Left lung (tissue), 10 donors: ENCODE measurements around the gene PIGB. TPM values are rescaled to one million over a fixed set of nuclear protein-coding genes. Genes with fewer than 3 reads are reported as not detected.

Experiments used
- ATAC-seq: fragments of 200-7000 bp; cut with Tn5 transposase; one replicate; pipeline ENCODE4 v1.9.1; 2020; ENCODE audit warnings: moderate library complexity
- DNase-seq, 4 donors: peaks; one replicate each; pipeline ENCODE4 v3.0.0-alpha.2; 2013 to 2020
- H3K27ac ChIP-seq, 2 donors: fragments of 200-600 bp; sonication (generic) in 1 of 2; one replicate each; pipeline versions ENCODE4 v1.5.0 to v1.8.0; 2020 to 2021
- H3K27me3 ChIP-seq, 2 donors: fragments of 200-600 bp; sonication (generic) in 1 of 2; one replicate each; pipeline versions ENCODE4 v1.5.0 to v1.8.0; 2020 to 2021
- H3K36me3 ChIP-seq, 2 donors: fragments of 200-600 bp; sonication (generic) in 1 of 2; one replicate each; pipeline versions ENCODE4 v1.5.0 to v1.8.0; 2020 to 2021
- H3K4me1 ChIP-seq, 2 donors: fragments of 200-600 bp; one replicate each; pipeline ENCODE4 v1.8.0; 2021
- H3K4me3 ChIP-seq, 2 donors: fragments of 200-600 bp; sonication (generic) in 1 of 2; one replicate each; pipeline versions ENCODE4 v1.5.0 to v1.8.0; 2020 to 2021; ENCODE audit warnings: mild to moderate bottlenecking in 1 of 2
- H3K9me3 ChIP-seq, 2 donors: fragments of 200-600 bp; sonication (generic) in 1 of 2; one replicate each; pipeline versions ENCODE4 v1.5.0 to v1.8.0; 2020 to 2021
- intact Hi-C, 2 donors: fragments of 100-400 bp; cut with DNase I; formaldehyde crosslinking; loops; one replicate each; pipeline versions ENCODE4 v1.11.2 to v1.14.2; 2022
- polyA plus RNA-seq, 6 donors: library from polyadenylated mRNA; unstranded; fragments of 120-200 nt; gene quantifications; one replicate each; pipeline ENCODE4 v1.2.1, GENCODE V29; 2013; ENCODE audit not compliant: insufficient read length in 6 of 6
- total RNA-seq, 2 donors: library from RNA; stranded (reverse); fragmentation: NEBNext Ultra II Directional; extraction: Animal tissue kit (Norgen Biotek cat#: 25700); gene quantifications; one replicate each; pipeline ENCODE4 v1.2.1, GENCODE V29; 2021
- TF ChIP-seq, protein P1 (sequence below), 2 donors: fragments of 200-600 bp; sonication (generic) in 1 of 2; IDR thresholded peaks; one replicate each; pipeline versions ENCODE4 v1.5.0 to v1.8.0; 2021; ENCODE audit warnings: antibody characterized with exemption in 2 of 2
- donor health status: DM: no; HTN: yes; CAD: no.
- donor health status: DM: no; HTN: no; CAD: no.

The PIGB gene
- total and polyA plus RNA-seq, 8 donors, result 13.6 to 25.3 (median 19.8) TPM

DNA sequence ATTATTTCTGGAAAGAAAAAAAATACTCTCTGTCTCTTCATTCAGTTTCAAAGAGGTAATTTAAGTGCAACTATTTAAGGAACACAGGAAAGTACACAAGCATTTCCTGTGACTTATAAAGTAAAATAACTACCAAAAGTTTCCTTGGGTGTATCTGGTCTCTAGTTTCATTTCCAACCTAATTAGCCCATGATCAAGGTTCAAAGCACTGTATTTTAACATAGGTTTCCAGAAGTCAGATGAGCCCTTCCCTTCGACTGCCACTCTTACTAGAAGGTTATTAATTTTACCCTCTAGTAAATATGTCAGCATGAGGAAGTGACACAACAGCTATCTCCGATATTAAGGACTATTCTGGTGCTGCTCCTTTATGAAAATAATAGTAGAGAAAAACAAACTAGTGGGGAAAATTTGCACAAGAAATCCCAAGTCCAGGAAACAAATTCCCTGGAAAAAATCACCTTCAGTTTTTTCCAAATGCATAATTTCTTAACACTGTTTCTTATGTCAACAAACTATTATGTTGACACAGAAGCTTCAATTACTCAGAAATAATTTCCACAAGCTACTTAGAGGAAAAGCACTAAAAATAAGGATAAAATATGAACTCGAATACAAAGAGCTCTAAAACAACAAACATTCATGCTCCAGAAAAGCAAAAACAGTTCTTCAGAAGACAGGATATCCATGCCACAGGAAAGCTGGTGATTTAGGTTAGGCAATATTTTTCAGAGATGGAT is 53.8 kb downstream of the PIGB start:
- H3K27ac ChIP-seq, result peak overlapping the region; percentile 30 to 31
- no peak for ATAC-seq
- TF ChIP-seq, protein P1, sequence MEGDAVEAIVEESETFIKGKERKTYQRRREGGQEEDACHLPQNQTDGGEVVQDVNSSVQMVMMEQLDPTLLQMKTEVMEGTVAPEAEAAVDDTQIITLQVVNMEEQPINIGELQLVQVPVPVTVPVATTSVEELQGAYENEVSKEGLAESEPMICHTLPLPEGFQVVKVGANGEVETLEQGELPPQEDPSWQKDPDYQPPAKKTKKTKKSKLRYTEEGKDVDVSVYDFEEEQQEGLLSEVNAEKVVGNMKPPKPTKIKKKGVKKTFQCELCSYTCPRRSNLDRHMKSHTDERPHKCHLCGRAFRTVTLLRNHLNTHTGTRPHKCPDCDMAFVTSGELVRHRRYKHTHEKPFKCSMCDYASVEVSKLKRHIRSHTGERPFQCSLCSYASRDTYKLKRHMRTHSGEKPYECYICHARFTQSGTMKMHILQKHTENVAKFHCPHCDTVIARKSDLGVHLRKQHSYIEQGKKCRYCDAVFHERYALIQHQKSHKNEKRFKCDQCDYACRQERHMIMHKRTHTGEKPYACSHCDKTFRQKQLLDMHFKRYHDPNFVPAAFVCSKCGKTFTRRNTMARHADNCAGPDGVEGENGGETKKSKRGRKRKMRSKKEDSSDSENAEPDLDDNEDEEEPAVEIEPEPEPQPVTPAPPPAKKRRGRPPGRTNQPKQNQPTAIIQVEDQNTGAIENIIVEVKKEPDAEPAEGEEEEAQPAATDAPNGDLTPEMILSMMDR (IDR thresholded peaks at IDR 0.05), result no peak
- peaks cover 0 to 79% of the 10 kb centered on the region in 2 donors for H3K36me3 ChIP-seq
- H3K4me3 ChIP-seq, result no peak overlapping the region
- DNase-seq, result no peak
- no peaks in the 10 kb centered on the region for H3K27me3 ChIP-seq
- H3K9me3 ChIP-seq, result no peaks in the 10 kb centered on the region
- intact Hi-C loops, result no loop called here
- no peaks in the 10 kb centered on the region for H3K4me1 ChIP-seq

DNA sequence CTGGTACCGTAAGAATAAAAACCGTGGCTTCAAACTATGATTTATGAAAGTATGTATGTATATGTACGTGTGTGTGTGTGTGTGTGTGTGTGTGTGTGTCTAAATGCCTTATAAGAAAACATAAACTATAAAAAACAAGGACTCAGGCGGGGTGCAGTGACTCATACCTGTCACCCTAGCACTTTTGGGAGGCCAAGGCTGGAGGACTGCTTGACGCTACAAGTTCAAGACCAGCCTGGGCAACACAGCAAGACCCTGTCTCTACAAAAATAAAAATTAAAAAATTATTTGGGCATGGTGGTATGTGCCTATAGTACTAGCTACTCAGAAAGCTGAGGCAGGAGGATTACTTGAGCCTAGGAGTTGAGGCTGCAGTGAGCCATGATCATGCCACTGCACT is 60.1 kb downstream of the PIGB start:
- Histone ChIP-seq H3K27me3 (no peaks in the 10 kb centered on the region), H3K9me3 (no peaks in the 10 kb centered on the region), H3K4me3 (no peak overlapping the region), H3K4me1 (no peaks in the 10 kb centered on the region), H3K27ac (no peak overlapping the region), H3K36me3 (peaks cover 0 to 83% of the 10 kb centered on the region in 2 donors)
- ATAC-seq (no peak), DNase-seq (no peak)
- intact Hi-C loops, result no loop called here
- TF ChIP-seq, protein P1 (IDR thresholded peaks at IDR 0.05), result no peak

DNA sequence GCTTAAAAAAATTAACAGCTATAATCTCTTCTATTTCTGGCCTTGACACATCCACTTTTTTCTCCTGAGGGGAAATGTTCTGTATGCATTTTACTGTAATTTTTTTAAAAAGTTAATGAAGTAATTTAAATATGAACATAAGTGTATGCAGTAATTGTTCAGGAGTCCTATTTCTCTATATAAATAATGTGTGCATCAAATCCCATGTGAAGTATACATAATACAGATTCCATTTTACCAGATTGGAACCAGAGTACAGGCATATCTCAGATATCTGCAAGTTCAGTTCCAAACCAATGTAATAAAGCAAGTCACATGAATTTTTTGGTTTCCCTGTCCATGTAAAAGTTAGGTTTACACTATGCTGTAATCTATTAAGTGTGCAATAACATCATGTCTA is 62.6 kb downstream of the PIGB start:
- intact Hi-C loops, result no loop called here
- DNase-seq, result no peak
- TF ChIP-seq, protein P1 (IDR thresholded peaks at IDR 0.05), result no peak
- ATAC-seq, result no peak
- H3K36me3 ChIP-seq, result peaks cover 0 to 85% of the 10 kb centered on the region in 2 donors
- H3K4me3 ChIP-seq, result no peak overlapping the region
- H3K9me3 ChIP-seq, result no peaks in the 10 kb centered on the region
- H3K27ac ChIP-seq, result no peak overlapping the region
- H3K27me3 ChIP-seq, result no peaks in the 10 kb centered on the region
- H3K4me1 ChIP-seq, result no peaks in the 10 kb centered on the region

DNA sequence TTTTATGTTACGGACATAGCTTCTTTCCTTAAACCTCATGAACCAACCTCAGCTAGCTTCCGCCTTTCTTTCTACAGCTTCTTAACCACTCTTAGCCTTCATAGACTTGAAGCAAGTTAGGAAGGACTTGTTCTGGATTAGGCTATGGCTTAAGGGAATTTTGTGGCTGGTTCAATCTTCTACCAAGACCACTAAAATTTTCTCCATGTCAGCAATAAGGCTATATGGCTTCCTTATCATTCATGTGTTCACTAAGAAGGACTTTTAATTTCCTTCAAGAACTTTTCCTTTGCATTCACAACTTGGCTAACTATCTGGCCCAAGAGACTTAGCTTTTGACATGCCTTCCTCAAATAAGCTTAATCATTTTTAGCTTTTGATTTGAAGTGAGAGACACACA is 64.7 kb downstream of the PIGB start:
- TF ChIP-seq, protein P1 (IDR thresholded peaks at IDR 0.05), result no peak
- H3K4me3 ChIP-seq, result no peak overlapping the region
- no peaks in the 10 kb centered on the region for H3K27me3 ChIP-seq
- no peak overlapping the region for H3K27ac ChIP-seq
- H3K36me3 ChIP-seq, result peaks cover 0 to 74% of the 10 kb centered on the region in 2 donors
- ATAC-seq (no peak), DNase-seq (no peak)
- no peaks in the 10 kb centered on the region for H3K9me3 ChIP-seq
- H3K4me1 ChIP-seq, result no peaks in the 10 kb centered on the region
- intact Hi-C loops, result no loop called here

DNA sequence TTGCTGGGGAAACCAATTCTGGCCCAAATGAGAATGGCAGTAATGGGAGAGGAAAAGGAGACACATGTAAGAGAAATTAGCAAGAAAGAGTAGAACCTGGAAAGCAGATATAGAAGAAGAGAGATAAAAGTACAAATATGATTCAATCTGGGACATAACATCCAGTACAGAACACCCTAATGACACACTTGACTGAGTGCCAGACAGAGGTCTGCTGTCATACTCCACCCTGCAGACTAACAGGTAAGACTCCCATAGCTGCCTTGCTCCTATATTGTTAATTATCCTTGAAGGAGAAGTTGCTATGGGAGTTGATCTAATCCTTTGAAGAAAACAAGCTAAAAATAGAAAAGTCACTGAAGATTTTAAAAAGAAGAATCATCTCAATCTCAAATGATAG is 68.0 kb downstream of the PIGB start:
- no peaks in the 10 kb centered on the region for H3K4me1 ChIP-seq
- DNase-seq (no peak), ATAC-seq (no peak)
- H3K4me3 ChIP-seq, result no peak overlapping the region
- H3K27me3 ChIP-seq, result no peaks in the 10 kb centered on the region
- TF ChIP-seq, protein P1 (IDR thresholded peaks at IDR 0.05), result no peak
- no peaks in the 10 kb centered on the region for H3K9me3 ChIP-seq
- peaks cover 0 to 50% of the 10 kb centered on the region in 2 donors for H3K36me3 ChIP-seq
- no peak overlapping the region for H3K27ac ChIP-seq
- intact Hi-C loops, result no loop called here
